ENCODE measurements around the gene PTCRA. TPM values are rescaled to one million over a fixed set of nuclear protein-coding genes. Genes with fewer than 3 reads are reported as not detected.

PTCRA gene
- total RNA-seq, 2 donors from 2014 or later, result not detected

DNA sequence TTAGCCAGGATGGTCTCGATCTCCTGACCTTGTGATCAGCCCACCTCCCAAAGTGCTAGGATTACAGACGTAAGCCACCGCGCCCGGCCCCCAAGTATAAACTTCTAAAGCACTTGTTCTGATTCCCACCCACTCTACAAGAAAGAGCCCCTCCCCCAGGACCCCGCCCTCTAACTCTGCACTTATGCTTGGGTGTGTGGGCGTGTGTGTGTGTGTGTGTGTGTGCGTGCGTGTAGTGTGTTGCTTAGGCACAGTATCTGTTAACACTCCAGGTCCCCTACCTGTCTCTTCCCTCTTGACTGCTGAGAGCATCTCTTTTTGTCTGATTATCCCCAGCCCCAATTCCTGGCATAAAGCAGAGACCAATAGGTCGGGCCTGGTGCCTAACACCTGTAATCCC is 6.0 kb upstream of the PTCRA start:
- H3K27ac ChIP-seq, result no peak overlapping the region
- H3K27me3 ChIP-seq (replicated peaks; ENCODE audit: insufficient read depth), result no peaks in the 10 kb centered on the region
- no peak overlapping the region for H3K4me3 ChIP-seq
- WGBS, result 96% methylated on average over 10 of the region's 10 CpGs
- DNase-seq (ENCODE audit: low spot score), result no peak
- intact Hi-C loops (cut with DNase I), result no loop called here
- H3K4me1 ChIP-seq (replicated peaks), result no peaks in the 10 kb centered on the region
- no peaks in the 10 kb centered on the region for H3K36me3 ChIP-seq
- no peaks in the 10 kb centered on the region for H3K9me3 ChIP-seq
- TF ChIP-seq POLR2AphosphoS5 (IDR thresholded peaks at IDR 0.05) (no peak), POLR2A (IDR thresholded peaks at IDR 0.05) (no peak)
- TF ChIP-seq, protein P1, sequence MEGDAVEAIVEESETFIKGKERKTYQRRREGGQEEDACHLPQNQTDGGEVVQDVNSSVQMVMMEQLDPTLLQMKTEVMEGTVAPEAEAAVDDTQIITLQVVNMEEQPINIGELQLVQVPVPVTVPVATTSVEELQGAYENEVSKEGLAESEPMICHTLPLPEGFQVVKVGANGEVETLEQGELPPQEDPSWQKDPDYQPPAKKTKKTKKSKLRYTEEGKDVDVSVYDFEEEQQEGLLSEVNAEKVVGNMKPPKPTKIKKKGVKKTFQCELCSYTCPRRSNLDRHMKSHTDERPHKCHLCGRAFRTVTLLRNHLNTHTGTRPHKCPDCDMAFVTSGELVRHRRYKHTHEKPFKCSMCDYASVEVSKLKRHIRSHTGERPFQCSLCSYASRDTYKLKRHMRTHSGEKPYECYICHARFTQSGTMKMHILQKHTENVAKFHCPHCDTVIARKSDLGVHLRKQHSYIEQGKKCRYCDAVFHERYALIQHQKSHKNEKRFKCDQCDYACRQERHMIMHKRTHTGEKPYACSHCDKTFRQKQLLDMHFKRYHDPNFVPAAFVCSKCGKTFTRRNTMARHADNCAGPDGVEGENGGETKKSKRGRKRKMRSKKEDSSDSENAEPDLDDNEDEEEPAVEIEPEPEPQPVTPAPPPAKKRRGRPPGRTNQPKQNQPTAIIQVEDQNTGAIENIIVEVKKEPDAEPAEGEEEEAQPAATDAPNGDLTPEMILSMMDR (IDR thresholded peaks at IDR 0.05), result no peak

DNA sequence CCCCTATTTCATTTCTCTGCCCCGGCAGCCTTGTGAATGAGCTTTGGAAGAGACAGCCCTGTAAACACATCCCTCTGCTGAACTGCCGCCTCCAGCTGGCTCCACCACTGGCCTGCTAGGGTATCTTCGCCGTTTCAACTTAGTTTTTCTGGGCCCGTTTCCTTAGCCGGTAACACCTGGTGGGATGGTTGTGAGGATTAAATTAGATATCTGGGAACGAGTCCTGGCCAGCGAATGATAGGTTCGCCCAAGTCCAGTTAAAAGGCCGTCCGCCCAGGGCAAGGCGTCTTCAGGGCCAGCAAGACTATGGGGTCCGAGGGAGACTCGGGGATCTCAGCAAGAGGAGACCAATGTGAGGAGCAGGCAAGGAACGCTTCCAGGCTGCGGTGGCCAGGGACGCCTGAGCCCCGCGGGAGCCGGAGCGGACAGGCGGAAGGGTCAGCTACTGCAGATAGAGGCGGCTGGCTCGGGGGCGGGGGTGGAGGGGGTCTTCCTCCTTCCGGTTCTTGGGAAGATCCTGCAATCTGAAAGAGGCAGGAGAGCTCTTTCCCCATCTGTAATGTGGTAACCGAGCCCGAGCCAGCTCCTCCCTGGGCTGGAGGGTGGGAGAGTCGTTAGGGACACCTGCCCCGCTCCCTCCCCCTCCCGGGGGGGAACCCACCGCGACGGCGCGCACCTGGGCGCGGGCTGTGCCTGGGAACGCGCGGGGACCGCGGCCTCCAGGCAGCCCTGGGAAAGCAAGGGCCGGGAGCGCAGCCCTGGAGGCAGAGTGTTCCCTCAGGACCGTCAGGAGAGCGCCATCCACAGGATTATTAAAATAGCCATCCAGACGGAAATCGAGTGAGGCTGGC is 4.5 kb upstream of the PTCRA start:
- no peak overlapping the region for H3K27ac ChIP-seq

DNA sequence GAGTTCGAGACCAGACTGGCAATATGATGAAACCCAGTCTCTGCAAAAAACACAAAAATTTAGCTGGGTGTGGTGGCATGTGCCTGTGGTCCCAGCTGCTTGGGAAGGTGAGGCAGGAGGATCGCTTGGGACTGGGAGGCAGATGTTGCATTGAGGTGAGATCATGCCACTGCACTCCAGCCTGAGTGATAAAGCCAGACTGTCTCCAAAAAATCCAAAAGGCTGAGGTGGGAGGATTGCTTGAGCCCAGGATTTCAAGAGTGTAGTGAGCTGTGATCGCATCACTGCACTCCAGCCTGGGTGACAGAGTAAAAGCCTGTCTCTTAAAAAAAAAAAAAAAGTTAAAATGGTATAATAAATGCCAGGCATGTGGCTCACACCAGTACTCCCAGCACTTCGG is 1.3 kb upstream of the PTCRA start:
- TF ChIP-seq POLR2AphosphoS5 (IDR thresholded peaks at IDR 0.05), result no peak
- no peak for TF ChIP-seq POLR2A (IDR thresholded peaks at IDR 0.05)
- TF ChIP-seq, protein P1 (IDR thresholded peaks at IDR 0.05), result no peak
- intact Hi-C loops (cut with DNase I), result no loop called here
- 53% methylated on average over 4 of the region's 4 CpGs for WGBS
- Histone ChIP-seq H3K27me3 (replicated peaks; ENCODE audit: insufficient read depth) (no peaks in the 10 kb centered on the region), H3K27ac (no peak overlapping the region), H3K4me1 (replicated peaks) (no peaks in the 10 kb centered on the region), H3K9me3 (no peaks in the 10 kb centered on the region), H3K4me3 (no peak overlapping the region), H3K36me3 (no peaks in the 10 kb centered on the region)
- DNase-seq (ENCODE audit: low spot score), result no peak

More for the DNA sequence above, 4.5 kb upstream of the PTCRA start:
- H3K36me3 ChIP-seq, result no peaks in the 10 kb centered on the region
- no peak for DNase-seq (ENCODE audit: low spot score)
- H3K27me3 ChIP-seq (replicated peaks; ENCODE audit: insufficient read depth), result no peaks in the 10 kb centered on the region
- no peaks in the 10 kb centered on the region for H3K9me3 ChIP-seq
- H3K4me1 ChIP-seq (replicated peaks), result no peaks in the 10 kb centered on the region
- peak overlapping the region; percentile 9 to 19 for H3K4me3 ChIP-seq
- TF ChIP-seq, protein P1 (IDR thresholded peaks at IDR 0.05), result no peak
- TF ChIP-seq POLR2AphosphoS5 (IDR thresholded peaks at IDR 0.05) (no peak), POLR2A (IDR thresholded peaks at IDR 0.05) (no peak)
- intact Hi-C loops (cut with DNase I), result no loop called here
- WGBS, result 10% methylated on average over 48 of the region's 49 CpGs

DNA sequence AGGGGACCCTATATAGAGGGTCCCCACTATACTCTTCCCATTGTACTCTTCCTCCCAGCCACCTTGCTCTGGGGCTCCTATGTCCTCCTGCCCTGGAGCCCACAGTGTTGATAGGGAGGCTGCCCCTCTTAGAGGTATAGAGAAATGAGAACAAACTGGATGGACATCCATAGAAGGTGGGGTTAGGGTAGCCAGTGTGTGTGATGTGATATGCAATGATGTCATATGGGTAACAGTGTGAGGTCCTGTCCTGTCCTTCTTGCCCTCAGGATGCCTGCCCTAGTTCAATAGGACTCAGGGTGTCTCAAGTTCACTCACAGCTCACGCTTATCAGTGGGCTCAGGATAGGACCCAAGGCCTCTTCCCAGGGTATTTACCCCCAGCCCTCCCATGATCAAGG is 435 bp downstream of the PTCRA start:
- Histone ChIP-seq H3K27me3 (replicated peaks; ENCODE audit: insufficient read depth) (no peaks in the 10 kb centered on the region), H3K4me3 (no peak overlapping the region), H3K36me3 (no peaks in the 10 kb centered on the region), H3K4me1 (replicated peaks) (no peaks in the 10 kb centered on the region), H3K27ac (no peak overlapping the region), H3K9me3 (no peaks in the 10 kb centered on the region)
- 92% methylated on average over 1 of the region's 1 CpG for WGBS
- TF ChIP-seq, protein P1 (IDR thresholded peaks at IDR 0.05), result no peak
- TF ChIP-seq POLR2AphosphoS5 (IDR thresholded peaks at IDR 0.05) (no peak), POLR2A (IDR thresholded peaks at IDR 0.05) (no peak)
- no peak for DNase-seq (ENCODE audit: low spot score)
- intact Hi-C loops (cut with DNase I), result no loop called here

DNA sequence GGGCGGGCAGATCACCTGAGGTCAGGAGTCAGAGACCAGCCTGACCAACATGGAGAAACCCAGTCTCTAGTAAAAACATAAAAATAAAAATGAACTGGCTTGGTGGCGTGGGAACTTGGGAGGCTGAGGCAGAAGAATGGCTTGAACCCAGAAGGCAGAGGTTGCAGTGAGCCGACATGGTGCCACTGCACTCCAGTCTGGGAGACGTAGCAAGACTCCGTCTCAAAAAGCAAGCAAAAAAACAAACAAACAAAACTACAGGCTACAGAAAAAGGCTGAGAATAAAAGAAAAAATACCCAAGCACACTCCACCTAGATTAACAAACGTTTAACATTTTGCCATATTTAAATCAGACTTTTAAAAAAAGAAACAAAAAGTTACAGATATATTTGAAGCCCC is 5.9 kb downstream of the PTCRA start:
- Histone ChIP-seq H3K4me3 (no peak overlapping the region), H3K4me1 (replicated peaks) (no peaks in the 10 kb centered on the region), H3K27me3 (replicated peaks; ENCODE audit: insufficient read depth) (no peaks in the 10 kb centered on the region), H3K9me3 (no peaks in the 10 kb centered on the region), H3K36me3 (no peaks in the 10 kb centered on the region), H3K27ac (no peak overlapping the region)
- DNase-seq (ENCODE audit: low spot score), result no peak
- intact Hi-C loops (cut with DNase I), result no loop called here
- WGBS, result 68% methylated on average over 6 of the region's 6 CpGs
- TF ChIP-seq, protein P1 (IDR thresholded peaks at IDR 0.05), result no peak
- TF ChIP-seq POLR2A (IDR thresholded peaks at IDR 0.05), result no peak
- TF ChIP-seq POLR2AphosphoS5 (IDR thresholded peaks at IDR 0.05), result no peak
